HG02884 (cell line): Measurements from ENCODE around the gene CHIT1.

Source experiments
- ATAC-seq: cut with Tn5 transposase; IDR thresholded peaks from one replicate; pipeline ENCODE4 v1.9.1; 2021; ENCODE audit warnings: mild to moderate bottlenecking, moderate library complexity; ENCODE audit not compliant: unreplicated experiment

CHIT1 gene

GRCh38 chr1:203176273-203177035 is 53.0 kb downstream of the CHIT1 start:
- no peak for ATAC-seq

GRCh38 chr1:203175827-203176241 is 53.6 kb downstream of the CHIT1 start:
- no peak for ATAC-seq

- no peak for ATAC-seq
Measured at GRCh38 chr1:203175237-203175826, 54.1 kb downstream of the CHIT1 start, which contains the start of gene MYBPH. TSS of gene MYBPH (minus strand) at chr1:203175826. CDS start at chr1:203175755, 71 bp downstream.

GRCh38 chr1:203174324-203174985 is 55.0 kb downstream of the CHIT1 start:
- ATAC-seq: no peak

- ATAC-seq: peak; percentile 63
Measured at GRCh38 chr1:203173566-203173965, 55.9 kb downstream of the CHIT1 start.

- no peak for ATAC-seq
Measured at GRCh38 chr1:203173011-203173555, 56.4 kb downstream of the CHIT1 start.

- no peak for ATAC-seq
Measured at GRCh38 chr1:203172184-203173010, 57.1 kb downstream of the CHIT1 start.

- no peak for ATAC-seq
Measured at GRCh38 chr1:203171341-203172183, 57.9 kb downstream of the CHIT1 start.

GRCh38 chr1:203170625-203171330 is 58.7 kb downstream of the CHIT1 start:
- no peak for ATAC-seq

- ATAC-seq: no peak
Measured at GRCh38 chr1:203169770-203170520, 59.5 kb downstream of the CHIT1 start.

- ATAC-seq: no peak
Measured at GRCh38 chr1:203168991-203169390, 60.5 kb downstream of the CHIT1 start.

GRCh38 chr1:203168256-203168786 is 61.2 kb downstream of the CHIT1 start:
- no peak for ATAC-seq

GRCh38 chr1:203167913-203168200 is 61.6 kb downstream of the CHIT1 start:
- ATAC-seq: no peak

GRCh38 chr1:203167026-203167912 is 62.2 kb downstream of the CHIT1 start:
- no peak for ATAC-seq

- no peak for ATAC-seq
Measured at GRCh38 chr1:203166192-203166940, 63.1 kb downstream of the CHIT1 start.
